HEK293 (cell line): ENCODE data around the gene DBF4B.

Experiments used
- BCL11B ChIP-seq: fragments of 450-650 bp; formaldehyde crosslinking; IDR thresholded peaks from 2 replicates; pipeline ENCODE4 v1.5.1; 2016; ENCODE audit warnings: low read depth, missing biosample characterization, missing genetic modification characterization
- ELK4 ChIP-seq: IDR thresholded peaks from 2 replicates; pipeline ENCODE4 v1.6.1; 2011; ENCODE audit warnings: mild to moderate bottlenecking, low read depth, low read length, borderline replicate concordance
- GLIS2 ChIP-seq: fragments of 450-650 bp; formaldehyde crosslinking; IDR thresholded peaks from 2 replicates; pipeline ENCODE4 v1.5.1; 2016; ENCODE audit warnings: missing biosample characterization, missing genetic modification characterization
- IKZF3 ChIP-seq: fragments of 450-650 bp; IDR thresholded peaks from 2 replicates; pipeline ENCODE4 v1.5.0; 2018; ENCODE audit warnings: missing biosample characterization, mild to moderate bottlenecking, missing genetic modification characterization, moderate library complexity
- OSR2 ChIP-seq: fragments of 450-650 bp; formaldehyde crosslinking; IDR thresholded peaks from 2 replicates; pipeline ENCODE4 v1.5.1; 2016; ENCODE audit warnings: missing biosample characterization, missing genetic modification characterization
- PATZ1 ChIP-seq: fragments of 450-650 bp; formaldehyde crosslinking; IDR thresholded peaks from 2 replicates; pipeline ENCODE4 v1.5.1; 2016; ENCODE audit warnings: missing biosample characterization, missing genetic modification characterization
- PRDM1 ChIP-seq: fragments of 450-650 bp; formaldehyde crosslinking; IDR thresholded peaks from 2 replicates; pipeline ENCODE4; 2016; ENCODE audit warnings: missing biosample characterization, missing genetic modification characterization
- SCRT2 ChIP-seq: fragments of 450-650 bp; formaldehyde crosslinking; IDR thresholded peaks from 2 replicates; pipeline ENCODE4 v1.5.1; 2016; ENCODE audit warnings: missing biosample characterization, missing genetic modification characterization
- SP2 ChIP-seq: fragments of 450-650 bp; formaldehyde crosslinking; IDR thresholded peaks from 2 replicates; pipeline ENCODE4 v1.5.1; 2016; ENCODE audit warnings: missing biosample characterization, missing genetic modification characterization
- TRIM28 ChIP-seq: IDR thresholded peaks from 2 replicates; pipeline ENCODE4 v1.6.1; 2011; ENCODE audit warnings: low read length, control low read depth, borderline replicate concordance
- ZBTB48 ChIP-seq: fragments of 450-650 bp; formaldehyde crosslinking; IDR thresholded peaks from 2 replicates; pipeline ENCODE4 v1.5.1; 2016; ENCODE audit warnings: missing biosample characterization, missing genetic modification characterization
- ZNF174 ChIP-seq: fragments of 450-650 bp; formaldehyde crosslinking; IDR thresholded peaks from 2 replicates; pipeline ENCODE4 v1.5.0; 2017; ENCODE audit warnings: missing biosample characterization, mild to moderate bottlenecking, missing genetic modification characterization
- ZNF184 ChIP-seq: fragments of 450-650 bp; IDR thresholded peaks from 2 replicates; pipeline ENCODE4 v1.5.1; 2018; ENCODE audit warnings: missing biosample characterization, mild to moderate bottlenecking, missing genetic modification characterization
- ZNF221 ChIP-seq: fragments of 450-650 bp; formaldehyde crosslinking; IDR thresholded peaks from 2 replicates; pipeline ENCODE4 v1.5.1; 2017; ENCODE audit warnings: missing biosample characterization, missing genetic modification characterization, borderline replicate concordance
- ZNF23 ChIP-seq: fragments of 450-650 bp; formaldehyde crosslinking; IDR thresholded peaks from 2 replicates; pipeline ENCODE4 v1.5.1; 2016; ENCODE audit warnings: missing biosample characterization, missing genetic modification characterization, borderline replicate concordance
- ZNF24 ChIP-seq: fragments of 450-650 bp; formaldehyde crosslinking; IDR thresholded peaks from 2 replicates; pipeline ENCODE4 v1.5.1; 2016; ENCODE audit warnings: missing biosample characterization, missing genetic modification characterization
- ZNF26 ChIP-seq: fragments of 450-650 bp; formaldehyde crosslinking; IDR thresholded peaks from 2 replicates; pipeline ENCODE4 v1.5.1; 2016; ENCODE audit warnings: missing biosample characterization, missing genetic modification characterization
- ZNF266 ChIP-seq: fragments of 450-650 bp; formaldehyde crosslinking; IDR thresholded peaks from 2 replicates; pipeline ENCODE4 v1.5.1; 2016; ENCODE audit warnings: missing biosample characterization, missing genetic modification characterization, low read depth
- ZNF280D ChIP-seq: fragments of 450-650 bp; formaldehyde crosslinking; IDR thresholded peaks from 2 replicates; pipeline ENCODE4 v1.5.1; 2016; ENCODE audit warnings: missing biosample characterization, missing genetic modification characterization
- ZNF341 ChIP-seq: fragments of 450-650 bp; formaldehyde crosslinking; IDR thresholded peaks from 2 replicates; pipeline ENCODE4; 2016; ENCODE audit warnings: low read depth, missing biosample characterization, missing genetic modification characterization
- ZNF350 ChIP-seq: fragments of 450-650 bp; formaldehyde crosslinking; IDR thresholded peaks from 2 replicates; pipeline ENCODE4 v1.5.0; 2017; ENCODE audit warnings: missing biosample characterization, mild to moderate bottlenecking, missing genetic modification characterization
- ZNF391 ChIP-seq: fragments of 450-650 bp; formaldehyde crosslinking; IDR thresholded peaks from 2 replicates; pipeline ENCODE4 v1.5.1; 2016; ENCODE audit warnings: low read depth, missing biosample characterization, missing genetic modification characterization, borderline replicate concordance
- ZNF514 ChIP-seq: fragments of 450-650 bp; formaldehyde crosslinking; IDR thresholded peaks from 2 replicates; pipeline ENCODE4 v1.5.1; 2016; ENCODE audit warnings: missing biosample characterization, missing genetic modification characterization
- ZNF521 ChIP-seq: fragments of 450-650 bp; formaldehyde crosslinking; IDR thresholded peaks from 2 replicates; pipeline ENCODE4 v1.5.1; 2017; ENCODE audit warnings: missing biosample characterization, mild to moderate bottlenecking, missing genetic modification characterization
- ZNF549 ChIP-seq: fragments of 450-650 bp; IDR thresholded peaks from 2 replicates; pipeline ENCODE4 v1.5.1; 2018; ENCODE audit warnings: missing biosample characterization, missing genetic modification characterization, mild to moderate bottlenecking, inconsistent platforms, moderate library complexity
- ZNF621 ChIP-seq: fragments of 450-650 bp; formaldehyde crosslinking; IDR thresholded peaks from 2 replicates; pipeline ENCODE4 v1.5.1; 2017; ENCODE audit warnings: missing biosample characterization, missing genetic modification characterization
- ZNF654 ChIP-seq: fragments of 450-650 bp; formaldehyde crosslinking; IDR thresholded peaks from 2 replicates; pipeline ENCODE4 v1.5.1; 2016; ENCODE audit warnings: low read depth, missing biosample characterization, missing genetic modification characterization
- ZNF658 ChIP-seq: fragments of 450-650 bp; formaldehyde crosslinking; IDR thresholded peaks from 2 replicates; pipeline ENCODE4; 2016; ENCODE audit warnings: missing biosample characterization, missing genetic modification characterization
- ZNF664 ChIP-seq: fragments of 450-650 bp; formaldehyde crosslinking; IDR thresholded peaks from 2 replicates; pipeline ENCODE4 v1.5.1; 2016; ENCODE audit warnings: missing biosample characterization, missing genetic modification characterization
- ZNF670 ChIP-seq: fragments of 450-650 bp; formaldehyde crosslinking; IDR thresholded peaks from 2 replicates; pipeline ENCODE4 v1.5.1; 2016; ENCODE audit warnings: missing biosample characterization, missing genetic modification characterization, low read depth
- ZNF677 ChIP-seq: fragments of 450-650 bp; IDR thresholded peaks from 2 replicates; pipeline ENCODE4 v1.5.0; 2018; ENCODE audit warnings: missing biosample characterization, mild to moderate bottlenecking, missing genetic modification characterization, moderate library complexity
- ZNF776 ChIP-seq: fragments of 450-650 bp; formaldehyde crosslinking; IDR thresholded peaks from 2 replicates; pipeline ENCODE4 v1.5.0; 2017; ENCODE audit warnings: missing biosample characterization, missing genetic modification characterization, borderline replicate concordance
- ZNF792 ChIP-seq: fragments of 450-650 bp; formaldehyde crosslinking; IDR thresholded peaks from 2 replicates; pipeline ENCODE4 v1.5.1; 2016; ENCODE audit warnings: missing biosample characterization, missing genetic modification characterization
- ZXDB ChIP-seq: fragments of 450-650 bp; formaldehyde crosslinking; IDR thresholded peaks from 2 replicates; pipeline ENCODE4 v1.5.1; 2016; ENCODE audit warnings: missing biosample characterization, missing genetic modification characterization

The DBF4B gene

GRCh38 chr17:44774271-44775135, 66.0 kb downstream of the DBF4B start (continued):
- no peak for TF ChIP-seq ZNF664 (tag by site-specific recombination)
- no peak for TF ChIP-seq ZNF280D (tag by site-specific recombination)
- no peak for TF ChIP-seq ZNF792 (tag by site-specific recombination)
- TF ChIP-seq TRIM28, result no peak
- TF ChIP-seq ZNF350, result no peak
- TF ChIP-seq PRDM1, result no peak
- TF ChIP-seq ZNF23, result no peak
- TF ChIP-seq PATZ1, result no peak
- TF ChIP-seq ZBTB48, result no peak
- no peak for TF ChIP-seq ZNF776 (tag by site-specific recombination)
- TF ChIP-seq OSR2, result no peak
- peak; percentile 76; the same call in 1 of the 2 replicates for TF ChIP-seq GLIS2 (tag by site-specific recombination)
- no peak; the same call in 1 of the 2 replicates for TF ChIP-seq SP2 (tag by site-specific recombination)
- peak; percentile 78 for TF ChIP-seq ZNF654 (tag by site-specific recombination)
- TF ChIP-seq ZNF184 (tag by site-specific recombination), result no peak
- no peak for TF ChIP-seq ZNF26 (tag by site-specific recombination)
- no peak for TF ChIP-seq ZNF658 (tag by site-specific recombination)
- no peak for TF ChIP-seq ZNF621 (tag by site-specific recombination)
- TF ChIP-seq ZNF174 (tag by site-specific recombination), result no peak
- TF ChIP-seq ZXDB, result no peak
- peak; percentile 90 for TF ChIP-seq IKZF3 (tag by site-specific recombination)
- no peak for TF ChIP-seq ELK4
- TF ChIP-seq ZNF514 (tag by site-specific recombination), result no peak
- no peak for TF ChIP-seq ZNF266 (tag by site-specific recombination)
- TF ChIP-seq BCL11B (tag by site-specific recombination), result no peak
- 0 out of 2 replicates have a peak, but pooled peaks have one; percentile 17 for TF ChIP-seq ZNF391 (tag by site-specific recombination)
- no peak for TF ChIP-seq SCRT2
- TF ChIP-seq ZNF24, result no peak
- TF ChIP-seq ZNF549 (tag by site-specific recombination), result no peak
- TF ChIP-seq ZNF677 (tag by site-specific recombination), result no peak
- no peak for TF ChIP-seq ZNF221 (tag by site-specific recombination)
- TF ChIP-seq ZNF341, result no peak
- no peak for TF ChIP-seq ZNF521 (tag by site-specific recombination)
- no peak for TF ChIP-seq ZNF670 (tag by site-specific recombination)
